Fibroblast of skin of left quadriceps (primary cell): Measurements from ENCODE around the gene TRMT6.

ENCODE experiments used
- DNase-seq, 2 experiments: peaks; one replicate each; pipeline ENCODE4 v3.0.0-alpha.2; 2013; ENCODE audit warnings: low read depth in 2 of 2

Gene TRMT6

GRCh38 chr20:5947276-5947675 is 3.1 kb downstream of the TRMT6 start:
- DNase-seq: no peak

DNA sequence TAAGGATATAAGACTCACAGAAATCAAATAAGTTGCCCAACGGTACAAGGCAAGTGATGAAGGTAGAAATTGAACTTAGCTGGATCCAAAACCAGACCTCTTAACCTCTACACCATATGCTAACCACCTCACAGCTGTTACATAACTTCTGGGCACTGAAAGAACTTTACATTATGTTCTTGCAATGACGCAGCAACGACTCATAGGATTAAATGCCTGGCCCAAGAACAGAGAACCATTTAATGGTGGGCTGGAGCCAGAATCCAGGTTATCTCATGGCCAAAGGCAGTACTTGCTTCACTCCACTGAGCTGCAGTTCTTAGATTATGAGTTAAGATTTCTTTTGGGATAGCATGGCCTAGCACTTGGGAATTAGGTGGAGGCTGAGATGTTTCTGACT is 4.4 kb downstream of the TRMT6 start:
- peak; percentile 32 to 35 for DNase-seq

DNA sequence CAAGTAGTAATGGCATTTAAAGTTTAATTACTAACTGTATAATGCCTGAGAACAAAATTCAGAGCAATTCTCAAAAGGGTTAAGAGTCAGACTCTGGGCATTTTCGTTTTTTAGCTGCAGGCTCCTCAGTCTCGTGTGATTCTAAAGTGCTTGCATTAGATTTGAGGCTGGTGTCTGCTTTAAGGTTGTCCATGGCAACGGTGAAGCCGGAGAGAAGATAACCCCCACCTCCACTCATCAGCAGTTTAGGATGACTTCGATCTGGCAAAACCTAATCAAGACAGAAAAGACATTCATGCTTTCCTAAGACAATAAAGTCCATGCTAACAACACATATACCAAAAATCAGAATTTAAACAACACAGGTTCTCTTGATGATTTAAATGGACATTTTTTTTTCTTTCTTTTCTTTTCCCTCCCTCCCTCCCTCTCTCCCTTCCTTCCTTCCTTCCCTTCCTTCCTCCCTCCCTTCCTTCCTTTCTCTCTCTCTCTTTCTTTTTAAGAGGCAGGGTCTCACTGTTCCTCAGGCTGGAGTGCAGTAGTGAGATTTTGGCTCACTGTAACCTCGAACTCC is 11.8 kb downstream of the TRMT6 start:
- DNase-seq: no peak

DNA sequence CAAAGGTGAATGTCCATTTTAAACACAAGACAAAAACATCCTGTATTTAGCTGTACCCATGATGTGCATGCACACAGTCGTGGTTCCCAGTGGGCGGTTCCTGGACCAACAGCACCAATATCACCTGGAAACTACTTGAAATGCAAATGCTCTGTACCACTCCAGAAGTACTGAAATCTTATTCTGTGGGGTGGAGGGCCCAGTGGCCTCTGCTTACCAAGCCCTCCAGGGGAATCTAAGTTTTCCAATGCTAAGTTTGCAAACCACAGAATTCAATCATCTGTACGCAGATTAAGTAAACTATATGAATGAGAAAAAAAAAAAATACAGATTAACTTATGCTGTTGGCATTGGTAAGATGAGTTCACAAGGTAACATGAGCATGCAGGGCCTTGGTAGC is 14.1 kb downstream of the TRMT6 start:
- no peak for DNase-seq

- no peak for DNase-seq
Observed at GRCh38 chr20:5935384-5935783, 14.9 kb downstream of the TRMT6 start.

GRCh38 chr20:5933802-5934436 is 16.4 kb downstream of the TRMT6 start:
- no peak for DNase-seq

- no peak for DNase-seq
Observed at GRCh38 chr20:5932796-5933195, 17.5 kb downstream of the TRMT6 start.

DNA sequence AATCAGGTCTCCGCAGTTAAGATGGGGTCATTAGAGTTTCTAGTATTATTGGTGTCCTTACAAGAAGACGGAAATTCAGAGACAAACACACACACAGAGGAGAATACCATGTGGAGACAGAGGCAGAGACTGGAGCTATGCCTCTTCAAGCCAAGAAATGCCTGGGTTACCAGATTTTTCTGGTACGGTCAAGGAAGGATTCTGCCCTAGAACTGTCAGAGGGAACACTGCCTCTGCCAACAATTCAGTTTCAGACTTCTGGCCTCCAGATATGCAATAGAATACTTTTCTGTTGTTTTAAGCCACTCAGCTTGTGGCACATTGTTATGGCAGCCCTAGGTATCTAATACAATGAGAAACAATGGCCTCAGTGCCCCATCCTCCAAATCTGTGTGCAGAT is 18.9 kb downstream of the TRMT6 start:
- DNase-seq: no peak

DNA sequence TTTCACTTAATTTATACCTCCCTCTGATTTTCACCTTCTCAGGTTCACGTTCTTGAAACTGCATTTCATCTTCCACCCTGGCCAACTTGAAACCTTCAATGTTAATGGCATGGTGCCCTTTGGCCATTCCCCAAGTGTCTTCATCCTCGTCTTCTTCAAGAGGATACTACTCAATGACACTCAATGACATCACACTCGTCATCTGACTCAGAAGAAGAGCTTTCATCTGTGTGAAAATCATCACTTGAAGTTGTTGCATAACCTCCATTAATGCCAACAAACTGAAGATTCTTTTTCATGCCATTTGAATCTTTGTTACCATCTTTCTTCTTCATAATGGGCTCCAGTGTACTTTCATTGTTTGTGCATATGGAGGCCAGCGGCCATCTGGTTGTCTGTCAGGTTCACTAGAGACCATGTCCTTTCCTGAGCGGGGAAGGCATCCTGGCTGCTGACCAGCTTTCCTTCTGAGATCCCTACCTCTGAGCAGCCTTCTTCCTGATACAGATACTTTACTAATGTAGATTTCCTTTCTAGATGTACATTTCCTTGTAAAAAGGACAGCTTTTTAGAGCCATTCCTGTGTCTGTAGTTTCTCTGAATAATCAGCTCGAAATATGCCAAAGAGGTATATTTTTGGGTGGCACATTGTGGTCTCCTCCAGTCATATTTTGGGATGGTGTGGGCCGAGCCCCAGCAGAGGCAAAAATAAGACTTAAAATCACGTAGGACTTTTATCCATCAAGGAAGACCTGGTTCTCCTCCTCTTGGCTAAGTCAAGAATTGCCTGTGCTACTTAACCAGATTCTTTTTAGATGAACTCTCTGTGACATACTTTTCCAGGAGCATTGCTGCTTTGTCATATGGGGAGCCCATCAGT is 21.3 kb downstream of the TRMT6 start:
- DNase-seq: no peak

- no peak for DNase-seq
Observed at GRCh38 chr20:5927749-5928462, 22.4 kb downstream of the TRMT6 start.

DNA sequence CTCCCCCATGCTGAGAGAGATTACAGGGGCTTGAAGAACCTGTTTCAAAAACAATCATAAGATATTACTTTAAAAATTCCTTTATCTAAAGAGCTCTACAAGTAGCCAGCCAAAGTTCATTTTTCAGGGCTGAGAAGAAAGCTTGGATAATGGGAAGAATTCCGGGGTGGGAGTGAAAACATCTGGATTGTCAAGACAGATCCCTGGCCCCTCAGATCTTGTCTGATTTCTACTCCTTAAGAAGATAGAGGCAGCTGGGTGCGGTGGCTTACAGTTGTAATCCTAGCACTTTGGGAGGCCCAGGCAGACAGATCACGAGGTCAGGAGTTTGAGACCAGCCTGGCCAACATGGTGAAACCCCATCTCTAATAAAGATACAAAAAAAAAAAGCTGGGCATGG is 24.8 kb downstream of the TRMT6 start:
- no peak for DNase-seq

- no peak for DNase-seq
Observed at GRCh38 chr20:5923493-5923892, 26.8 kb downstream of the TRMT6 start.

GRCh38 chr20:5920581-5920980 is 29.8 kb downstream of the TRMT6 start:
- no peak for DNase-seq

- no peak for DNase-seq
Observed at GRCh38 chr20:5919626-5920544, 30.4 kb downstream of the TRMT6 start.

- no peak for DNase-seq
Observed at GRCh38 chr20:5918856-5919625, 31.3 kb downstream of the TRMT6 start.

- DNase-seq: no peak
Observed at GRCh38 chr20:5914859-5915258, 35.5 kb downstream of the TRMT6 start.

- DNase-seq: no peak
Observed at GRCh38 chr20:5913166-5913565, 37.2 kb downstream of the TRMT6 start.

DNA sequence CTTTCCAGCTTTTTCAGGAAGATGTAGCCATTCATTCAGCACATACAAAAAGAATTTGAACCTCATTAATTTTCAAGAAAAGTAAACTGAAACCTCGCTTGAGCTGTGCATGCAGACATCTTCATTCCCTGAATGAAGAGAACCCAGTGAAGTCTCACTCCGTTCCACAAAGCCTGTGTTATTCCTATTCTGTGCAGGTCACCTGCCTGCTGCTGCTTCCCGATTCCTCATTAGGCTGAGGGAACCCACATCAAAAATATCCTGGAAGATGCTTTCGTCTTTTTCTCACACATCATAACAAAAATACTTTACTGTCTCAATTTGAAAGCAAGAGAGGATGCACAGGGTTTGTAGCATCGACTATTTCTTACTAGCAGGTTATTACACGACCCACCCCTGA is 40.1 kb downstream of the TRMT6 start:
- no peak for DNase-seq

DNA sequence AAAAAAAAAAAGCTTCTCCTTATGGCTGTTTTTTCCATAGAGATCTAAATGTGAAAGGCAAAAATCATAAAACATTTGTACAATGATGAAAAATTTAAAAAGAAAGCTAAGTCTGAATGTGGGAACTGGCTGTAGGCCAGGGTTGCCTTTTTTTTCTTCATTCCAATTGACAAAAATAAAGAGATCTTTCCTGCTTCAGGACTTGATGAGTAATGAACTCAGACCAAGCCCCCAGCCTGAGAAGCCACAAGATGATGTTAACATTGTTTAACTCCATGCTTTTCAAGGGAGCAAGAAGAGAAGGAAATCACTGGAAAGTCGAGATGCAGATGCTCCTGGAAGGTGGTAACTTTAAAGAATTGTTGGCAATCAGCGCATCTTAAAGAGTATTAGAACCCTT is 41.4 kb downstream of the TRMT6 start:
- no peak for DNase-seq

DNA sequence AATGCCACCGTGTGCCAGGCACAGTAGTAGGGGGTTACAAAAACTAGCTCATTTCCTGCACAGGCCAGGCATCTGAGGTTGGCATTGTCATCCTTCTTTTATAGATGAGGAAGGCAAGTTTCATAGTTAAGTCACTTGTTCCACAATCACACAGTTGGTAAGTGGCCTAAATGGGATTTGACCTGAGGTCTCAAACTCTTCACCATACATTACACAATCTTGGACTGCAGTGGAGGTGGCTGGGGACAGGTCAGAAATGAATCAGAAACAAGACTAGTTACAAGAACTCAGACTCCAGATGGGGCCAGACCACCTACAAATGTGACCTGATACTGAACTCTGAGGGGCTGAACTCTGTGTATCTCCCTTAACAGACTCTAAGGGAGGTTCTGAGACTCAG is 49.4 kb downstream of the TRMT6 start:
- DNase-seq: no peak

- no peak for DNase-seq
Observed at GRCh38 chr20:5899444-5899843, 50.9 kb downstream of the TRMT6 start.
